Cardiac muscle cell (in vitro differentiated cells and primary cell): ENCODE data around the gene ADSS1. TPM values are rescaled to one million over a fixed set of nuclear protein-coding genes. Genes with fewer than 3 reads are reported as not detected.

Experiments used
- DNase-seq, 2 donors: peaks; one replicate each; pipeline versions ENCODE4 v3.0.0 to v3.0.0-alpha.2; 2010 to 2017; ENCODE audit warnings: low read depth in 1 of 2, low spot score in 1 of 2
- H3K27ac ChIP-seq: fragments of 200-600 bp; sonication (generic); 2 replicates; pipeline ENCODE4 v1.5.1; 2016
- H3K27me3 ChIP-seq: fragments of 200-600 bp; sonication (generic); 2 replicates; pipeline ENCODE4 v1.6.0; 2016; ENCODE audit warnings: control low read depth
- H3K36me3 ChIP-seq: fragments of 200-600 bp; sonication (generic); 2 replicates; pipeline ENCODE4 v1.5.1; 2016; ENCODE audit warnings: control low read depth
- H3K4me1 ChIP-seq: fragments of 200-600 bp; sonication (generic); 2 replicates; pipeline ENCODE4 v1.8.1; 2017; ENCODE audit warnings: low read depth, mild to moderate bottlenecking, mixed run types
- H3K4me3 ChIP-seq: fragments of 200-600 bp; sonication (generic); 2 replicates; pipeline ENCODE4 v1.5.1; 2016; ENCODE audit warnings: mild to moderate bottlenecking
- H3K9me3 ChIP-seq: fragments of 200-600 bp; sonication (generic); 2 replicates; pipeline ENCODE4 v1.5.1; 2017; ENCODE audit warnings: low read depth, mild to moderate bottlenecking, control low read depth
- CTCF ChIP-seq: IDR thresholded peaks from 2 replicates; pipeline ENCODE4 v1.5.1; 2012; ENCODE audit warnings: low read depth, mild to moderate bottlenecking, low read length
- polyA plus RNA-seq: library from polyadenylated mRNA; unstranded; fragments of >200 nt; fragmentation: Nextera tagmentation; extraction: Ambion mirVana; gene quantifications from 2 replicates; pipeline ENCODE4 v1.2.1, GENCODE V29; 2016
- total RNA-seq: library from RNA; depleted of rRNA; stranded (reverse); fragments of >200 nt; gene quantifications from 2 replicates; pipeline ENCODE4 v1.2.3, GENCODE V29; 2016

ADSS1 gene
- total and polyA plus RNA-seq, 2 experiments from 2014 or later = 53.4 to 63.8 TPM

GRCh38 chr14:104773505-104774452 lies 49.8 kb downstream of the ADSS1 start:
- peak overlapping the region; percentile 17 for H3K27ac ChIP-seq
- no peak for TF ChIP-seq CTCF
- H3K9me3 ChIP-seq = no peaks in the 10 kb centered on the region
- H3K36me3 ChIP-seq = peaks cover 26% of the 10 kb centered on the region
- no peak for DNase-seq
- H3K4me1 ChIP-seq = peaks cover 25% of the 10 kb centered on the region
- H3K4me3 ChIP-seq = no peak overlapping the region
- no peaks in the 10 kb centered on the region for H3K27me3 ChIP-seq

GRCh38 chr14:104774453-104775072 lies 50.5 kb downstream of the ADSS1 start:
- TF ChIP-seq CTCF = no peak
- no peaks in the 10 kb centered on the region for H3K27me3 ChIP-seq
- peaks cover 17% of the 10 kb centered on the region for H3K4me1 ChIP-seq
- H3K4me3 ChIP-seq = no peak overlapping the region
- no peaks in the 10 kb centered on the region for H3K9me3 ChIP-seq
- H3K36me3 ChIP-seq = peaks cover 26% of the 10 kb centered on the region
- DNase-seq = no peak
- no peak overlapping the region for H3K27ac ChIP-seq

GRCh38 chr14:104775073-104775489 lies 51.1 kb downstream of the ADSS1 start:
- no peaks in the 10 kb centered on the region for H3K9me3 ChIP-seq
- peaks cover 26% of the 10 kb centered on the region for H3K36me3 ChIP-seq
- H3K4me1 ChIP-seq = peaks cover 12% of the 10 kb centered on the region
- TF ChIP-seq CTCF = no peak
- H3K4me3 ChIP-seq = no peak overlapping the region
- no peaks in the 10 kb centered on the region for H3K27me3 ChIP-seq
- DNase-seq = no peak
- H3K27ac ChIP-seq = no peak overlapping the region

- H3K4me1 ChIP-seq = peaks cover 5% of the 10 kb centered on the region
- TF ChIP-seq CTCF = no peak
These were observed 52.5 kb downstream of the ADSS1 start for GRCh38 chr14:104776481-104776880.

GRCh38 chr14:104776961-104777807 lies 53.2 kb downstream of the ADSS1 start:
- DNase-seq = peak in 1 of 2 donors; percentile 23
- H3K36me3 ChIP-seq = peaks cover 16% of the 10 kb centered on the region
- H3K27ac ChIP-seq = peak overlapping the region; percentile 66
- no peak overlapping the region for H3K4me3 ChIP-seq
- H3K4me1 ChIP-seq = peaks cover 5% of the 10 kb centered on the region
- H3K27me3 ChIP-seq = no peaks in the 10 kb centered on the region
- no peaks in the 10 kb centered on the region for H3K9me3 ChIP-seq
- no peak for TF ChIP-seq CTCF

More at GRCh38 chr14:104776481-104776880, 52.5 kb downstream of the ADSS1 start:
- no peaks in the 10 kb centered on the region for H3K9me3 ChIP-seq
- no peak overlapping the region for H3K27ac ChIP-seq
- DNase-seq = no peak
- H3K27me3 ChIP-seq = no peaks in the 10 kb centered on the region
- no peak overlapping the region for H3K4me3 ChIP-seq
- H3K36me3 ChIP-seq = peaks cover 19% of the 10 kb centered on the region
